GM12892 (cell line): ENCODE measurements around the gene CNIH3.

ENCODE experiments used
- POLR2AphosphoS5 ChIP-seq: IDR thresholded peaks from 2 replicates; pipeline ENCODE4 v1.6.1; 2011; ENCODE audit warnings: low read depth, low read length, control low read depth
- TAF1 ChIP-seq: IDR thresholded peaks from 2 replicates; pipeline ENCODE4 v1.6.1; 2011; ENCODE audit warnings: low read depth, mild to moderate bottlenecking, control low read depth, low read length, borderline replicate concordance

- TF ChIP-seq POLR2AphosphoS5 (no peak), TAF1 (no peak)
Observed at GRCh38 chr1:224739997-224740684, 124.0 kb downstream of the CNIH3 start.
